Measurements from ENCODE around the gene QPRT.
"Not testable (repeated sequence)": the region's sequence is repeated elsewhere in the genome, so short reads cannot be mapped to it uniquely, and the experiment has no call there.

The QPRT gene

GRCh38 chr16:29687755-29688154, 8.8 kb downstream of the QPRT start:
- Histone ChIP-seq H3K9me3 (ENCODE audit: control insufficient read depth, insufficient read depth, low read length) (no peaks in the 10 kb centered on the region), H3K36me3 (ENCODE audit: control insufficient read depth, low read length) (no peaks in the 10 kb centered on the region), H3K4me1 (ENCODE audit: control insufficient read depth, low read length) (peaks cover 25% of the 10 kb centered on the region), H3K79me2 (ENCODE audit: control insufficient read depth, low read length) (0 out of 2 replicates have a peak, but pooled peaks cover 5% of the 10 kb centered on the region), H3F3A (ENCODE audit: control insufficient read depth, insufficient read depth) (no peaks in the 10 kb centered on the region), H3K4me3 (ENCODE audit: low read length) (no peak overlapping the region), H3K27ac (ENCODE audit: low read depth, low read length) (no peak overlapping the region), H3K9me2 (replicated peaks; ENCODE audit: control insufficient read depth, low read length) (no peaks in the 10 kb centered on the region), H3K27me3 (ENCODE audit: control insufficient read depth, low read length) (no peaks in the 10 kb centered on the region), H4K20me1 (ENCODE audit: control insufficient read depth, insufficient read depth, low read depth, low read length) (no peaks in the 10 kb centered on the region), H3K4me2 (ENCODE audit: low read length) (no peak overlapping the region)
- TF ChIP-seq EZH2phosphoT487 (IDR thresholded peaks at IDR 0.05; ENCODE audit: borderline replicate concordance, low read length) = no peak
- TF ChIP-seq CTCF (IDR thresholded peaks at IDR 0.05; ENCODE audit: low read depth, low read length, poor library complexity, severe bottlenecking) = no peak

- no peak overlapping the region for H3K4me3 ChIP-seq (ENCODE audit: low read length)
- H3K36me3 ChIP-seq (ENCODE audit: control insufficient read depth, low read length) = no peaks in the 10 kb centered on the region
- no peak overlapping the region for H3K4me2 ChIP-seq (ENCODE audit: low read length)
- H3K79me2 ChIP-seq (ENCODE audit: control insufficient read depth, low read length) = 0 out of 2 replicates have a peak, but pooled peaks cover 5% of the 10 kb centered on the region
- no peaks in the 10 kb centered on the region for H3K9me3 ChIP-seq (ENCODE audit: control insufficient read depth, insufficient read depth, low read length)
- H4K20me1 ChIP-seq (ENCODE audit: control insufficient read depth, insufficient read depth, low read depth, low read length) = no peaks in the 10 kb centered on the region
- no peak overlapping the region for H3K27ac ChIP-seq (ENCODE audit: low read depth, low read length)
- no peaks in the 10 kb centered on the region for H3K27me3 ChIP-seq (ENCODE audit: control insufficient read depth, low read length)
- TF ChIP-seq EZH2phosphoT487 (IDR thresholded peaks at IDR 0.05; ENCODE audit: borderline replicate concordance, low read length) = no peak
- TF ChIP-seq CTCF (IDR thresholded peaks at IDR 0.05; ENCODE audit: low read depth, low read length, poor library complexity, severe bottlenecking) = no peak
- no peaks in the 10 kb centered on the region for H3K9me2 ChIP-seq (replicated peaks; ENCODE audit: control insufficient read depth, low read length)
- H3F3A ChIP-seq (ENCODE audit: control insufficient read depth, insufficient read depth) = no peaks in the 10 kb centered on the region
- H3K4me1 ChIP-seq (ENCODE audit: control insufficient read depth, low read length) = peaks cover 25% of the 10 kb centered on the region
Observed at GRCh38 chr16:29688172-29688571, 9.2 kb downstream of the QPRT start.

- not testable (repeated sequence) for H3K79me2 ChIP-seq (ENCODE audit: control insufficient read depth, low read length); H3K4me2 ChIP-seq (ENCODE audit: low read length)
Observed at GRCh38 chr16:29689490-29690351, 10.7 kb downstream of the QPRT start.

GRCh38 chr16:29692606-29693005, 13.6 kb downstream of the QPRT start:
- H3F3A ChIP-seq (ENCODE audit: control insufficient read depth, insufficient read depth) = not testable (repeated sequence)

More at GRCh38 chr16:29689490-29690351, 10.7 kb downstream of the QPRT start:
- H3K9me3 ChIP-seq (ENCODE audit: control insufficient read depth, insufficient read depth, low read length); H3F3A ChIP-seq (ENCODE audit: control insufficient read depth, insufficient read depth); H3K9me2 ChIP-seq (replicated peaks; ENCODE audit: control insufficient read depth, low read length); H4K20me1 ChIP-seq (ENCODE audit: control insufficient read depth, insufficient read depth, low read depth, low read length); H3K27ac ChIP-seq (ENCODE audit: low read depth, low read length); H3K36me3 ChIP-seq (ENCODE audit: control insufficient read depth, low read length); H3K4me3 ChIP-seq (ENCODE audit: low read length); H3K27me3 ChIP-seq (ENCODE audit: control insufficient read depth, low read length): not testable (repeated sequence)
- peaks cover 25% of the 10 kb centered on the region for H3K4me1 ChIP-seq (ENCODE audit: control insufficient read depth, low read length)

More at GRCh38 chr16:29692606-29693005, 13.6 kb downstream of the QPRT start:
- not testable (repeated sequence) for H3K27me3 ChIP-seq (ENCODE audit: control insufficient read depth, low read length); H3K4me3 ChIP-seq (ENCODE audit: low read length); H3K9me2 ChIP-seq (replicated peaks; ENCODE audit: control insufficient read depth, low read length); H3K79me2 ChIP-seq (ENCODE audit: control insufficient read depth, low read length); H4K20me1 ChIP-seq (ENCODE audit: control insufficient read depth, insufficient read depth, low read depth, low read length); H3K9me3 ChIP-seq (ENCODE audit: control insufficient read depth, insufficient read depth, low read length); H3K27ac ChIP-seq (ENCODE audit: low read depth, low read length); H3K4me2 ChIP-seq (ENCODE audit: low read length); H3K36me3 ChIP-seq (ENCODE audit: control insufficient read depth, low read length)
- H3K4me1 ChIP-seq (ENCODE audit: control insufficient read depth, low read length) = peaks cover 10% of the 10 kb centered on the region

Measured in DOHH2 (cell line).